Testis (tissue), 3 donors: ENCODE results near the gene AIM2. TPM values are rescaled to one million over a fixed set of nuclear protein-coding genes. Genes with fewer than 3 reads are reported as not detected.
A peak's percentile ranks its signal among the peaks of the same experiment; 100 is the strongest.

Experiments
- DNase-seq: peaks from one replicate; pipeline ENCODE4 v3.0.0-alpha.2; 2019
- H3K27ac ChIP-seq, 2 donors: fragments of 200-600 bp; sonication (generic); one replicate each; pipeline ENCODE4 v1.5.1; 2019
- H3K27me3 ChIP-seq: fragments of 200-600 bp; sonication (generic); one replicate; pipeline ENCODE4 v1.5.1; 2019
- H3K36me3 ChIP-seq: fragments of 200-600 bp; sonication (generic); one replicate; pipeline ENCODE4 v1.5.1; 2017; ENCODE audit warnings: low read depth; ENCODE audit errors: missing control alignments
- H3K4me1 ChIP-seq: fragments of 200-600 bp; sonication (generic); one replicate; pipeline ENCODE4 v1.5.1; 2019
- H3K4me3 ChIP-seq, 2 donors: fragments of 200-600 bp; sonication (generic); one replicate each; pipeline ENCODE4 v1.5.1; 2017 to 2019
- H3K9me3 ChIP-seq: fragments of 200-600 bp; sonication (generic); one replicate; pipeline ENCODE4 v1.5.1; 2017
- CTCF ChIP-seq, 3 experiments: fragments of 450-650 bp in 2 of 3; fragments of 200-600 bp in 1 of 3; sonication (generic) in 1 of 3; IDR thresholded peaks; one replicate each; pipeline ENCODE4 v1.5.1; 2016 to 2019; ENCODE audit warnings: antibody characterized with exemption in 3 of 3, mild to moderate bottlenecking in 2 of 3, moderate library complexity in 1 of 3
- POLR2A ChIP-seq: fragments of 450-650 bp; IDR thresholded peaks from one replicate; pipeline ENCODE4 v1.6.1; 2017; ENCODE audit warnings: antibody characterized with exemption, mild to moderate bottlenecking, moderate library complexity
- WGBS, 2 donors: methylation state at CpG; one replicate each; pipeline ENCODE4 v1.1.5; 2018; 5-methylcytosine and 5-hydroxymethylcytosine counted together
- intact Hi-C: fragments of 100-400 bp; cut with DNase I; formaldehyde crosslinking; loops from one replicate; pipeline ENCODE4 v1.15.1; 2023; ENCODE audit warnings: low total_unique reads
- polyA plus RNA-seq: library from polyadenylated mRNA; stranded (reverse); fragments of 350-450 nt; fragmentation: Illumina TruSeq; extraction: RNeasy Lipid Tissue Mini Kit (QIAGEN cat#74804); gene quantifications from one replicate; pipeline ENCODE4 v1.2.3, GENCODE V29; 2014; ENCODE audit warnings: low read depth, low replicate concordance; ENCODE audit not compliant: insufficient read depth
- total RNA-seq, 2 donors: library from RNA; depleted of rRNA; stranded (reverse); fragments of >200 nt; gene quantifications; one replicate each; pipeline ENCODE4 v1.2.3, GENCODE V29; 2016

AIM2 gene
- total and polyA plus RNA-seq, 3 donors from 2014 or later: 1.3 to 3.2 (median 1.9) TPM

- Histone ChIP-seq H3K4me3 (no peak overlapping the region), H3K9me3 (no peaks in the 10 kb centered on the region), H3K27me3 (no peaks in the 10 kb centered on the region), H3K36me3 (no peaks in the 10 kb centered on the region), H3K4me1 (no peaks in the 10 kb centered on the region), H3K27ac (no peak overlapping the region)
- DNase-seq: no peak
- WGBS, 2 donors: 81 to 90% methylated on average over 4 of the region's 4 CpGs
- TF ChIP-seq CTCF (IDR thresholded peaks at IDR 0.05) (peak in 2 of 3 experiments; percentile 47 to 71), POLR2A (no peak)
- intact Hi-C loops: no loop called here
These were observed 12.7 kb upstream of the AIM2 start for GRCh38 chr1:159089184-159089791.

- no peaks in the 10 kb centered on the region for H3K4me1 ChIP-seq
- no peak for TF ChIP-seq CTCF (IDR thresholded peaks at IDR 0.05)
- TF ChIP-seq POLR2A: no peak
- WGBS, 2 donors: 80 to 82% methylated on average over 6 of the region's 6 CpGs
These were observed 12.1 kb upstream of the AIM2 start for GRCh38 chr1:159088546-159089183.

GRCh38 chr1:159088050-159088449 is 11.5 kb upstream of the AIM2 start:
- intact Hi-C loops: no loop called here
- Histone ChIP-seq H3K27ac (no peak overlapping the region), H3K4me3 (no peak overlapping the region), H3K4me1 (no peaks in the 10 kb centered on the region), H3K36me3 (no peaks in the 10 kb centered on the region), H3K27me3 (no peaks in the 10 kb centered on the region), H3K9me3 (no peaks in the 10 kb centered on the region)
- no peak for TF ChIP-seq POLR2A
- no peak for TF ChIP-seq CTCF (IDR thresholded peaks at IDR 0.05)
- 62 to 71% methylated on average over 2 of the region's 2 CpGs for WGBS, 2 donors
- no peak for DNase-seq

More at GRCh38 chr1:159088546-159089183, 12.1 kb upstream of the AIM2 start:
- no peaks in the 10 kb centered on the region for H3K9me3 ChIP-seq
- no peaks in the 10 kb centered on the region for H3K36me3 ChIP-seq
- no peak for DNase-seq
- no peaks in the 10 kb centered on the region for H3K27me3 ChIP-seq
- H3K4me3 ChIP-seq: no peak overlapping the region
- H3K27ac ChIP-seq: no peak overlapping the region
- intact Hi-C loops: no loop called here

GRCh38 chr1:159084867-159085266 is 8.3 kb upstream of the AIM2 start:
- Histone ChIP-seq H3K4me3 (no peak overlapping the region), H3K27ac (no peak overlapping the region), H3K4me1 (no peaks in the 10 kb centered on the region), H3K36me3 (no peaks in the 10 kb centered on the region), H3K9me3 (no peaks in the 10 kb centered on the region), H3K27me3 (no peaks in the 10 kb centered on the region)
- intact Hi-C loops: no loop called here
- no peak for TF ChIP-seq POLR2A
- TF ChIP-seq CTCF (IDR thresholded peaks at IDR 0.05): no peak
- DNase-seq: no peak
- 92 to 94% methylated on average over 3 of the region's 3 CpGs for WGBS, 2 donors

GRCh38 chr1:159084152-159084551 is 7.6 kb upstream of the AIM2 start:
- Histone ChIP-seq H3K27me3 (no peaks in the 10 kb centered on the region), H3K9me3 (no peaks in the 10 kb centered on the region), H3K36me3 (no peaks in the 10 kb centered on the region), H3K4me1 (no peaks in the 10 kb centered on the region), H3K4me3 (no peak overlapping the region), H3K27ac (no peak overlapping the region)
- WGBS, 2 donors: 93% methylated on average over 3 of the region's 3 CpGs
- DNase-seq: no peak
- TF ChIP-seq CTCF (IDR thresholded peaks at IDR 0.05): no peak
- TF ChIP-seq POLR2A: no peak
- intact Hi-C loops: no loop called here
